Umbilical cord (tissue), 2 donors: ENCODE data around the gene RAB40C. TPM values are rescaled to one million over a fixed set of nuclear protein-coding genes. Genes with fewer than 3 reads are reported as not detected.
"Not testable (repeated sequence)": the region's sequence is repeated elsewhere in the genome, so short reads cannot be mapped to it uniquely, and the experiment has no call there.

Experiments
- DNase-seq: peaks from one replicate; pipeline ENCODE4 v3.0.0-alpha.2; 2015; ENCODE audit warnings: low spot score
- total RNA-seq: library from RNA; depleted of rRNA; stranded (reverse); fragments of >200 nt; gene quantifications from one replicate; pipeline ENCODE4 v1.2.3, GENCODE V29; 2014; ENCODE audit warnings: low replicate concordance; ENCODE audit not compliant: insufficient read depth

RAB40C gene
- total RNA-seq, 1 donor from 2014 or later, result 12.3 TPM

DNA sequence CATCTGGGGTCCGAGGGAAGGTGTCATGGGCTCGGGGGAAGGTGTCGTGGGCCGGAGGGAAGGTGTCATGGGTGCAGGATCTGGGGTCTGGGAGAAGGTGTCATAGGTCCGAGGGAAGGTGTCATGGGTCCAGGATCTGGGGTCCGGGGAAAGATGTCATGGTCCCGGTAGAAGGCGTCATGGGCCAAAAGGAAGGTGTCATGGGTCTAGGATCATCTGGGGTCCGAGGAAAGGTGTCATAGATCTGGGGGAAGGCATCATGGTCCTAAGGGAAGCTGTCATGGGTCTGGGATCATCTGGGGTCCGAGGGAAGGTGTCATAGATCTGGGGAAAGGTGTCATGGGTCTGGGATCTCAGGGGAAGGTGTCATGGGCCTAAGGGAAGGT lies 942 bp downstream of the RAB40C start:
- no peak for DNase-seq

DNA sequence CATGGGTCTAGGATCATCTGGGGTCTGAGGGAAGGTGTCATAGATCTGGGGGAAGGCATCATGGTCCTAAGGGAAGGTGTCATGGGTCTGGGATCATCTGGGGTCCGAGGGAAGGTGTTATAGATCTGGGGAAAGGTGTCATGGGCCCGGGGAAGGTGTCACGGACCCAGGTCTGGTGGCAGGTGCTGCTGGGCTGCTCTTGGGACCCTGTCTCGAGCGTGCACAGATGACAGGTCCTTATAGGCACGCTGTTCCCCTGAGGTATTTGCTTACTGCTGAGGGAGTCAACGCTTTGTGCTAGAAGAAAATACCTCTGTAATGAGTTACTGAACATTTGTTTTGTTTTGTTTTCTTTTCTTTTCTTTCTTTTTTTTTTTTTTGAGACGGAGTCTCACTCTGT lies 1.4 kb downstream of the RAB40C start:
- no peak for DNase-seq

DNA sequence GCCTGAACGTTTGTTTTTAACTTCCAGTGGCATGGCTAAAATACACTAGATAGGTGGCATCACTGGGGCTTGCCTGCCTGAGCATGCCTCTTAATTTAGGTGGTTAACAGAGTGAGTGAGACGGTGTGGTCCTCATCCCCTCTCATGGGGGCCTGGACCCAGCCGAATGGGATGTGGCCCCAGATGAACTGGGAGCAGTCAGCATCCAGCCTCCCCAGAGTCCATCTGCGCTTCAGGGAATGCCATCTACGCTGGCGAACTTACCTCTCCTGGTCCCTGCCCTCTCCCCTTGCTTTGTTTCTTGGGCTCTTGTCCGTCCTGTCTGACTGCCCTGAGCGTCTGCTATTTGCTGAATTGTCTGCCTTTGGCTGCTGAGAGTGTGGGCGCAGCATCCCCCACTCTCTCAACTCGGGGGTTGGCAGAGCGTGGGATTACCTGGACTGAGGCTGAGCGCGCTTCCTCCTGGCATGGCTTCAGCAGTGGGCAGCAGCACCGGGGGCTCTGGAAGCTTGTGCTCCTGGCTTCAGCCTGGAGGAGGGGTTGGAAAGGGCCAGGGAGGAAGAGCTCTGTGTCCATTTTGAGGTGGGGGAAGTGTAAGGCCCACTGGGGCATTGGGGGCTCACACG lies 2.1 kb downstream of the RAB40C start:
- no peak for DNase-seq

DNA sequence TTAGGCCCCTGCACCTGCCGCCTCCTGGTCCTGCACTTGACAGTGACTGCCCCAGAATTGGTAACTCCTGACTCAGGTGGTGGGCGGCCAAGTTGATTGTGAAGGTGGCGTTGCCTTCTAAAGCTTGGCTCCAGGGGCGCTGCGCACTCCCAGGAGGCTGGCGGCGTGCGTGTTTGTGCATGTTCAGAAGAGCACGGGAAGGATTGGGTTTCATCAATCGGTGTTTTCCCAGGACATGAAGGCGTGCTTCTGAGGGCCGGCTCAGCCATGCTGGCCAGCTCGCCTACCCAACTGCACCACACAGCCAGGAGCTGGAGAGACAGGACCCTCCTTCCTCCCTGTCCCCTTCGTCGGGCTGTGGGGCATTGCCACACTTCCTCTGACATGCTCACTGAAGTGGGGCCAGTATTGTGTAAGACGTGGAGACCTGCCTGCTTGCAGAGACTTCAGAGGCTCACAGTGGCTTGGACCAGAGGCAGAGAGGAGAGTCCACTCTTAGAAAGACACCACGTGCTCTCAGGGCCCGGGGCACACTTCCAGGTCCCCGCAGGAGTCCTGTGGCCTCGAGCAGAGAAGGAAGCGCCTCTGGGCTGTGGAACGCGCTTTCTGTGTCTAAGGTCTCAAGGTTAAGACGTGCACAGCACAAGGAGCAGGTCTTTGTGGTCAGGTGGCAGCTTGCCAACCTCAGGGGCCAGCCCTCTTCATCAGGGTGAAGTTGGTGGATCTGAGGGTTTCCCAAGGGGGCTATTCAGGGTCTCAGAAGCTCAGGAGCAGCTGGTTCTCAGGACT lies 2.8 kb downstream of the RAB40C start:
- DNase-seq, result peak; percentile 65

DNA sequence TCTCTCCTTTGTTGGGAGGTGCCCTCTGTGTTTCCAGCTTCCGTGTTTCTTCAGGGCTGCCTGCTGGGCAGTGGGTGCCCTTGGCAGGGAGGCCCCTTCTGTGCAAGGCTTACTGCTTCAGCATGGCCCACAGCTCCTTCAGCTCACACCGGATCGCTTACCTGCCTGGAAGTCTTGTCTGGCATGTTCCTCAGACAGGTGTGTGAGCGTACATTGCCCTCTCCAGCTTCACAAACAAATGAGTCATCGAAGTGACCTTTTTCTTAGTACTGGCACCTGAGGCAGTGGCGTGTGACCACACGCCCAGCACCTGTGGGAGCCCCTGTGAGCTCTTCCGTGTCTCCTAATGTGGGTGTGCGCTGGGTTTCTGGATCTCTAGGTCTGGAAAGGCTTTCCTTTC lies 3.5 kb downstream of the RAB40C start:
- peak; percentile 70 for DNase-seq

GRCh38 chr16:593807-594206 lies 3.9 kb downstream of the RAB40C start:
- no peak for DNase-seq

- no peak for DNase-seq
These were observed 5.2 kb downstream of the RAB40C start for GRCh38 chr16:595094-595528.

- DNase-seq, result no peak
These were observed 6.3 kb downstream of the RAB40C start for GRCh38 chr16:595942-596735.

GRCh38 chr16:596736-597060 lies 6.8 kb downstream of the RAB40C start:
- DNase-seq, result no peak

- DNase-seq, result not testable (repeated sequence)
These were observed 7.8 kb downstream of the RAB40C start for GRCh38 chr16:597655-598054.

GRCh38 chr16:598823-599739 lies 9.2 kb downstream of the RAB40C start:
- no peak for DNase-seq

GRCh38 chr16:600781-601180 lies 10.9 kb downstream of the RAB40C start:
- DNase-seq, result no peak

GRCh38 chr16:603933-604332 lies 14.1 kb downstream of the RAB40C start:
- DNase-seq, result no peak

DNA sequence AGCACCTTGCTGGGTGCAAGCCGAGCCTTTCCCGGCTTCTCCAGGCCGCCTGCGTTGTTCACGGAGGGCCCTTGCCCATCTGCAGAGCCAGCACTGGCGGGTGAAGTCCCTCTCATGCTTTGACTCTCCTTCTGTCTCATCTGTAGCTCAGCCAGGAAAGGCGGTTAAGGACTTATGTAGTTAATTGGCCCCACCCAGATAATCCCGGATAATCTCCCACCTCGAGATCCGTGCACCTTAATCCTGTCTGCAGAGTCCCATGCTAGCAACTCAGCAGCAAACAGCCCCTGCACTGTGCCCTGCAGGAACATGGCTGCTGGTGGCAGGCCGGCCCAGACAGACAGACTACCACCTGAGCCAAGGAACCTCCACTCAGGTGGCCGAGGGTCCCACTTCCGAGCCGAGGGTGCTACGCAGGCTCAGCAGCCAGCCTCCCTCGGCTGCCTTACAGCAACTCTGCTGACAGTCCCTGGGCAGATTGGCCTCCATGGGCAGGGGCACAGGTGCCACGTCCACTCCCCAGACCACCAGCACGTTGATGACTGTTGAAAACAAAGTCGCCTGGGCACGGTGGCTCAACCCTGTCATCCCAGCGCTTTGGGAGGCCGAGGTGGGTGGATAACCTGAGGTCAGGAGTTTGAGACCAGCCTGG lies 16.9 kb downstream of the RAB40C start:
- DNase-seq, result no peak

GRCh38 chr16:608019-608418 lies 18.2 kb downstream of the RAB40C start:
- no peak for DNase-seq

- DNase-seq, result no peak
These were observed 19.4 kb downstream of the RAB40C start for GRCh38 chr16:609316-609715.

- DNase-seq, result no peak
These were observed 20.1 kb downstream of the RAB40C start for GRCh38 chr16:609984-610383.

GRCh38 chr16:610513-611381 lies 20.9 kb downstream of the RAB40C start:
- DNase-seq, result no peak

GRCh38 chr16:615122-615521 lies 25.3 kb downstream of the RAB40C start:
- DNase-seq, result no peak
